ENCODE results near the gene CDC26.

CDC26 gene

DNA sequence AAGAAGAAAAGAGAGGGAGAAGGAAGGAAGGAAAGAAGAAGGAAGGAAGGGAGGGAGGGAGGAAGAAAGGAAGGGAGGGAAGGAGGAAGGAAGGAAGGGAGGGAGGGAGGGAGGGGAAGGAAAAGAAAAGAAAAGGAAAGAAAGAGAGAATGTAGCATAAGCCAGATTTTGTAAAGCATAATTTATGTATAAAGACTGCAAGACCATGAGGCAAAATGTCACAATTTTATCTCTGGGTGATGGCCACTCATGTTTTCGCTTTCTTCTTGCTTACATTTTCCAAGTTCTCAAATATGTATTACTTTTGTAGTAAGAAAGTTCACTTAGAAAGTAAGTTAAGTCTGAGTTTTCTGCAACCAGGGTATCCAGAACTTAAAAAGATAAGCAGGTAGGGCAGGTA lies 31.2 kb upstream of the CDC26 start:
- no peak overlapping the region for H4K91ac ChIP-seq (ENCODE audit: low read length)
- WGBS = no CpG with 5 or more reads among the region's 1 CpG
- no peak overlapping the region for H3K14ac ChIP-seq (ENCODE audit: low read length in 2 of 2)
- no peak overlapping the region for H3K18ac ChIP-seq (ENCODE audit: low read depth in 1 of 2, low read length in 2 of 2)
- no peak overlapping the region for H3K9ac ChIP-seq (ENCODE audit: low read length)
- no peak overlapping the region for H2BK5ac ChIP-seq (ENCODE audit: low read depth, low read length, poor library complexity, severe bottlenecking)
- peaks cover 8% of the 10 kb centered on the region for H3K4me1 ChIP-seq (ENCODE audit: control insufficient read depth, insufficient read depth, low read depth, low read length)
- H2BK15ac ChIP-seq (ENCODE audit: low read depth, poor library complexity, severe bottlenecking) = no peak overlapping the region
- H3K9me3 ChIP-seq (ENCODE audit: control insufficient read depth, low read length) = no peaks in the 10 kb centered on the region
- H2AFZ ChIP-seq (ENCODE audit: low read depth, low read length) = no peak overlapping the region
- H4K8ac ChIP-seq (ENCODE audit: low read length) = no peak overlapping the region
- no peak for DNase-seq
- H2BK12ac ChIP-seq (ENCODE audit: low read length in 2 of 2) = no peak overlapping the region
- H3K36me3 ChIP-seq (ENCODE audit: control insufficient read depth in 1 of 2, insufficient read depth in 2 of 2, low read depth in 1 of 2, low read length in 2 of 2) = no peaks in the 10 kb centered on the region
- H3K27ac ChIP-seq (ENCODE audit: low read length, poor library complexity, severe bottlenecking) = no peak overlapping the region
- H3K79me1 ChIP-seq (replicated peaks; ENCODE audit: low read length, poor library complexity, severe bottlenecking) = no peaks in the 10 kb centered on the region
- no peak overlapping the region for H3K4me2 ChIP-seq (ENCODE audit: low read length, poor library complexity, severe bottlenecking)
- H2AK5ac ChIP-seq (ENCODE audit: low read length, severe bottlenecking) = no peak overlapping the region
- no peak overlapping the region for H3K4me3 ChIP-seq (ENCODE audit: insufficient read depth in 1 of 2, low read depth in 1 of 2, low read length in 2 of 2)
- H3K23ac ChIP-seq (ENCODE audit: low read length in 2 of 2) = no peak overlapping the region
- peaks cover 4 to 11% of the 10 kb centered on the region in 2 experiments for H3K27me3 ChIP-seq (ENCODE audit: control insufficient read depth in 1 of 2, insufficient read depth in 1 of 2, low read length in 2 of 2)
- no peak overlapping the region for H3K4ac ChIP-seq (ENCODE audit: low read depth in 1 of 2, low read length in 2 of 2)
- no peak overlapping the region for H2BK120ac ChIP-seq (ENCODE audit: low read depth, low read length)

DNA sequence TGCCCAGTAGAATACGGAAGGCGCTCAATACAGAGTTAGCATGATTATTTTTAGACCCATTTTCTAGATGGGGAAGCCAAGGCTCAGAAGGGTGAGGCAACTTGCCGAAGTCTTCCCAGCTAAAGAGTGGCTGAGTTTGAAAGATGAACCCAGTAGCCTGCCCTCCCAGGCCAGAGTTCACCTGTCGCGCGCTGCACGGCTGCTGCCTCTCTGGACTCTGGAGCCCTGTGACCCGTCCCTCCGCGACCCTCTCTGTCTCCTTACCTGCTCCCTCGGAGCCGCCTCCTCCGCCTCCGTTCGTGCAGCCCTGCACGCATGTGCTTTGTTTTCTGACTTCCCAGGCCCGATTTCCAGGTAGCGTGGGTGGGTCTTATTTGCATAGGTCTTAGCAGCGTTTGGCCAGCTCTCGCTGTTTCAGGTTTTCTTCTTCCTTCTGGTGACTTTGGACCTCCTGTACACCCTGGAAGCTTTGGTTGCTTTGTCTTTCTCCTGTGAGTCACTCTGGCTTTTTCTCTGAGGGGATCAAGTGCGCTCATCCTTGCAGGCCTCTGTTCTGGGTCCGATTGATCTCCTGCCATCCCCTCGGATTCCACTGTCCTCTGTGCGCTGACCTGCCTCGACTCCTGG lies 27.5 kb upstream of the CDC26 start, which contains the start of gene RNF183:
TSS of gene RNF183 (minus strand) at position 585 of the 627 bp plus-strand sequence. CDS start 5,192 bp downstream, outside the sequence.
- Histone ChIP-seq H2BK120ac (ENCODE audit: low read depth, low read length) (no peak within 1 kb of the TSS), H2BK12ac (ENCODE audit: low read length in 2 of 2) (no peak within 1 kb of the TSS), H3K27ac (ENCODE audit: low read length, poor library complexity, severe bottlenecking) (no peak within 1 kb of the TSS), H2AK5ac (ENCODE audit: low read length, severe bottlenecking) (no peak within 1 kb of the TSS), H3K4me2 (ENCODE audit: low read length, poor library complexity, severe bottlenecking) (no peak within 1 kb of the TSS), H3K14ac (ENCODE audit: low read length in 2 of 2) (no peak within 1 kb of the TSS), H3K4ac (ENCODE audit: low read depth in 1 of 2, low read length in 2 of 2) (no peak within 1 kb of the TSS), H3K4me1 (ENCODE audit: control insufficient read depth, insufficient read depth, low read depth, low read length) (peaks cover 8% of the 10 kb centered on the region), H2BK15ac (ENCODE audit: low read depth, poor library complexity, severe bottlenecking) (no peak within 1 kb of the TSS), H3K9ac (ENCODE audit: low read length) (no peak within 1 kb of the TSS), H3K79me1 (replicated peaks; ENCODE audit: low read length, poor library complexity, severe bottlenecking) (no peaks in the 10 kb centered on the region), H3K18ac (ENCODE audit: low read depth in 1 of 2, low read length in 2 of 2) (no peak within 1 kb of the TSS), H3K27me3 (ENCODE audit: control insufficient read depth in 1 of 2, insufficient read depth in 1 of 2, low read length in 2 of 2) (peaks cover 7 to 32% of the 10 kb centered on the region in 2 experiments), H4K8ac (ENCODE audit: low read length) (no peak within 1 kb of the TSS), H2BK5ac (ENCODE audit: low read depth, low read length, poor library complexity, severe bottlenecking) (no peak within 1 kb of the TSS), H3K36me3 (ENCODE audit: control insufficient read depth in 1 of 2, insufficient read depth in 2 of 2, low read depth in 1 of 2, low read length in 2 of 2) (no peaks in the 10 kb centered on the region), H2AFZ (ENCODE audit: low read depth, low read length) (no peak within 1 kb of the TSS), H3K4me3 (ENCODE audit: insufficient read depth in 1 of 2, low read depth in 1 of 2, low read length in 2 of 2) (no peak within 1 kb of the TSS), H4K91ac (ENCODE audit: low read length) (no peak within 1 kb of the TSS), H3K23ac (ENCODE audit: low read length in 2 of 2) (no peak within 1 kb of the TSS), H3K9me3 (ENCODE audit: control insufficient read depth, low read length) (no peaks in the 10 kb centered on the region)
- 81% methylated on average over 25 of the region's 25 CpGs for WGBS
- no peak for DNase-seq

DNA sequence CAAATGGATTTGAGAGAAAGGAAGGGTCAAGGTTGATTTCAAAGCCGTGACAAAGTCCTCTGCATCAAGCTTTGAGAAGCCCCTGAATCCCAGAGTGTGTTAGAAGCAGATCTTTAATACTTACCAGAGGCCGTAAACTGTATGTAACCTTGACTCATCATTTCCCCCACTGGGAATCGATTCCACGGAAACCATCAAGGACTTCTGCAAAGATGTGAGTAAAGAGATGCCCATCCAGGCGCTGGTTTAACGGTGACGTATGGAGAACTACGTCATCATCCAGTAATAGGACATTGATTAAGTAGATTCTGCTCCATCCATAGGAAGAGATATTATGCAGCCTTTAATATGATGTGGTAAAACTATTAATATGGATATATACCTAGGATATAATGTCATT lies 26.2 kb upstream of the CDC26 start:
- 70% methylated on average over 4 of the region's 8 CpGs for WGBS
- no peak for DNase-seq
- H2BK120ac ChIP-seq (ENCODE audit: low read depth, low read length) = no peak overlapping the region
- no peak overlapping the region for H3K4me2 ChIP-seq (ENCODE audit: low read length, poor library complexity, severe bottlenecking)
- H3K18ac ChIP-seq (ENCODE audit: low read depth in 1 of 2, low read length in 2 of 2) = no peak overlapping the region
- no peak overlapping the region for H4K8ac ChIP-seq (ENCODE audit: low read length)
- H3K23ac ChIP-seq (ENCODE audit: low read length in 2 of 2) = no peak overlapping the region
- no peak overlapping the region for H2AK5ac ChIP-seq (ENCODE audit: low read length, severe bottlenecking)
- H3K27me3 ChIP-seq (ENCODE audit: control insufficient read depth in 1 of 2, insufficient read depth in 1 of 2, low read length in 2 of 2) = peaks cover 7 to 32% of the 10 kb centered on the region in 2 experiments
- no peak overlapping the region for H3K4ac ChIP-seq (ENCODE audit: low read depth in 1 of 2, low read length in 2 of 2)
- H3K9me3 ChIP-seq (ENCODE audit: control insufficient read depth, low read length) = no peaks in the 10 kb centered on the region
- H3K4me3 ChIP-seq (ENCODE audit: insufficient read depth in 1 of 2, low read depth in 1 of 2, low read length in 2 of 2) = no peak overlapping the region
- H3K4me1 ChIP-seq (ENCODE audit: control insufficient read depth, insufficient read depth, low read depth, low read length) = peaks cover 4% of the 10 kb centered on the region
- no peak overlapping the region for H3K14ac ChIP-seq (ENCODE audit: low read length in 2 of 2)
- no peaks in the 10 kb centered on the region for H3K36me3 ChIP-seq (ENCODE audit: control insufficient read depth in 1 of 2, insufficient read depth in 2 of 2, low read depth in 1 of 2, low read length in 2 of 2)
- H2AFZ ChIP-seq (ENCODE audit: low read depth, low read length) = no peak overlapping the region
- H3K79me1 ChIP-seq (replicated peaks; ENCODE audit: low read length, poor library complexity, severe bottlenecking) = no peaks in the 10 kb centered on the region
- no peak overlapping the region for H2BK12ac ChIP-seq (ENCODE audit: low read length in 2 of 2)
- no peak overlapping the region for H2BK15ac ChIP-seq (ENCODE audit: low read depth, poor library complexity, severe bottlenecking)
- H3K9ac ChIP-seq (ENCODE audit: low read length) = no peak overlapping the region
- H4K91ac ChIP-seq (ENCODE audit: low read length) = no peak overlapping the region
- no peak overlapping the region for H3K27ac ChIP-seq (ENCODE audit: low read length, poor library complexity, severe bottlenecking)
- no peak overlapping the region for H2BK5ac ChIP-seq (ENCODE audit: low read depth, low read length, poor library complexity, severe bottlenecking)

DNA sequence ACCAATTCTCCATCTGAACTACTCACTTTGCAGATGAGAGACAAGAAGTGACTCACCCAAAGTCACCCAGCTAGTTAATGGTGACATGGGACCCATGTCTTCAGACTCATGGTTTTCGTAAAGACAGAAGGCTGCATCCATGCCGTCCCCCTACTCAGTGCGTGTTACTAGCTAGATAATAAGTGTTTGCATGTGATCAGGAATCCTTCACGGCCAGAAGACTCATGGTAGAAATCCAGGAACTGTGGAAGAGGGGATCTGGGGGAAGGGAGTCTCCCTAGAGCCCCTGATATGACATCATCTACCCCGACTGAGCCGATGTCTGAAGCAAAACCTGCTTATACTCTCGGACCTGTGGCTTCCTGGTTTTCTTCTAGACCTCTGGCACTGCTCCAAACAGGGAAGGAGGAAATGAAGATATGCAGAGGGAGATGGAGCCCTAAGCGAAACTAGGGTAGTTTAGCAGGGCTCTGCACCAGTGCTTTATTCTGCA lies 24.5 kb upstream of the CDC26 start:
- Histone ChIP-seq H3K27me3 (ENCODE audit: control insufficient read depth in 1 of 2, insufficient read depth in 1 of 2, low read length in 2 of 2) (peaks cover 7 to 32% of the 10 kb centered on the region in 2 experiments), H3K79me1 (replicated peaks; ENCODE audit: low read length, poor library complexity, severe bottlenecking) (no peaks in the 10 kb centered on the region), H3K4ac (ENCODE audit: low read depth in 1 of 2, low read length in 2 of 2) (no peak overlapping the region), H3K4me1 (ENCODE audit: control insufficient read depth, insufficient read depth, low read depth, low read length) (peaks cover 4% of the 10 kb centered on the region), H3K14ac (ENCODE audit: low read length in 2 of 2) (no peak overlapping the region), H2AK5ac (ENCODE audit: low read length, severe bottlenecking) (no peak overlapping the region), H2BK12ac (ENCODE audit: low read length in 2 of 2) (no peak overlapping the region), H3K4me2 (ENCODE audit: low read length, poor library complexity, severe bottlenecking) (no peak overlapping the region), H4K91ac (ENCODE audit: low read length) (no peak overlapping the region), H3K36me3 (ENCODE audit: control insufficient read depth in 1 of 2, insufficient read depth in 2 of 2, low read depth in 1 of 2, low read length in 2 of 2) (no peaks in the 10 kb centered on the region), H3K9me3 (ENCODE audit: control insufficient read depth, low read length) (no peaks in the 10 kb centered on the region), H3K23ac (ENCODE audit: low read length in 2 of 2) (no peak overlapping the region), H3K4me3 (ENCODE audit: insufficient read depth in 1 of 2, low read depth in 1 of 2, low read length in 2 of 2) (no peak overlapping the region), H2AFZ (ENCODE audit: low read depth, low read length) (no peak overlapping the region), H3K27ac (ENCODE audit: low read length, poor library complexity, severe bottlenecking) (no peak overlapping the region), H3K9ac (ENCODE audit: low read length) (no peak overlapping the region), H4K8ac (ENCODE audit: low read length) (no peak overlapping the region), H3K18ac (ENCODE audit: low read depth in 1 of 2, low read length in 2 of 2) (no peak overlapping the region), H2BK120ac (ENCODE audit: low read depth, low read length) (no peak overlapping the region), H2BK15ac (ENCODE audit: low read depth, poor library complexity, severe bottlenecking) (no peak overlapping the region), H2BK5ac (ENCODE audit: low read depth, low read length, poor library complexity, severe bottlenecking) (no peak overlapping the region)
- DNase-seq = no peak
- WGBS = 88% methylated on average over 8 of the region's 8 CpGs
